ENCODE data around the gene CDKN2A.

GRCh38 chr9:21993007-21993406 lies 1.2 kb downstream of the CDKN2A start:
- TF ChIP-seq CTCF (IDR thresholded peaks at IDR 0.05; ENCODE audit: borderline replicate concordance, extremely low read depth, low read length, poor library complexity, severe bottlenecking), result no peak
- TF ChIP-seq EZH2 (IDR thresholded peaks at IDR 0.05; ENCODE audit: borderline replicate concordance, low read depth, low read length, severe bottlenecking), result no peak

Measured in DND-41 (cell line).